ENCODE data around the gene FOXA3.
A peak's percentile ranks its signal among the peaks of the same experiment; 100 is the strongest.
"Not testable (repeated sequence)": the region's sequence is repeated elsewhere in the genome, so short reads cannot be mapped to it uniquely, and the experiment has no call there.

Gene FOXA3

DNA sequence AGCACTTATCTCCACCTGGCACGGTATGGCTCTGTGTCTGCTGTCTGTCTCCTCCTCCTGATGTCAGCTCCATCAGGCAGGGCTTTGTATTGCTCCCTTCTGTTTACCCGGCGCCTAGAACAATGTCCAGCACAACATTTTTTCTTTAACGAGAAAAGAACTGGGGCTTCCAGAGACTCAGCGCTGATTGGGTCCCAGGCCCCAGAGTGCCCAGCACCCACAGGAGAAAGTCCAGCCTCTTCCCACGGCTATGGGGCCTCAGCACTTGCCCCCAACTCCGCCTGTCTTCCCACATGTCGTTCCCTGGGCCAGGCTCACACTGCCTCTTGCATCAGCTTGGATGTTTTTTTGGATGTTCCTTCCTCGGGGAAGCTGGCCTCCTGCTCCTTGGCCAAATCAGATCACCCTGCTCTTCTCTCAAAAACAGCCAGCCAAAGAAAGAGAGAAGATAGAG is 31.4 kb downstream of the FOXA3 start:
- DNase-seq (ENCODE audit: low read depth), result no peak

DNA sequence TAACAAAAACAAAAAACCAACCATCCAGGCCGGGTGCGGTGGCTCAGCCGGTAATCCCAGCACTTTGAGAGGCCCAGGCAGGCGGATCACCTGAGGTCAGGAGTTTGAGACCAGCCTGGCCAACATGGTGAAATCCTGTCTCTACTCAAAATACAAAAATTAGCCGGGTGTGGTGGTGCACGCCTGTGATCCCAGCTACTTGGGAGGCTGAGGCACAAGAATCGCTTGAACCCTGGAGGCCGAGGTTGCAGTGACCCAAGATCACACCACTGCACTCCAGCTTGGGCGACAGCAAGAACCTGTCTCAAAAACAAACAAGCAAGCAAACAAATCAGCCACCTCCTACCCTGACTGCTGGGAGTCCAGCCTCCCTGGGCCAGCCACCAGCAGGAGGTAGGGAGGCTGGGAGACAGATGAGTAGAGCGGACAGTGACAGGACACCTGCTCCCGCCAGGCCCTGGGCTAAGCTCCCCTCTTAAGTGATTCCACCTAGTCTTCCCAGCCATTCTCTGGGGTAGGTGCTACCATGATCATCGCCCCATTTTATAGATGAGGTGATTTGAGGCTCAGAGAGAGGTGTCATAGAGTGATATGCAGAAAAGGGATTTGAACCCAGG is 32.0 kb downstream of the FOXA3 start:
- DNase-seq (ENCODE audit: low read depth), result not testable (repeated sequence)

DNA sequence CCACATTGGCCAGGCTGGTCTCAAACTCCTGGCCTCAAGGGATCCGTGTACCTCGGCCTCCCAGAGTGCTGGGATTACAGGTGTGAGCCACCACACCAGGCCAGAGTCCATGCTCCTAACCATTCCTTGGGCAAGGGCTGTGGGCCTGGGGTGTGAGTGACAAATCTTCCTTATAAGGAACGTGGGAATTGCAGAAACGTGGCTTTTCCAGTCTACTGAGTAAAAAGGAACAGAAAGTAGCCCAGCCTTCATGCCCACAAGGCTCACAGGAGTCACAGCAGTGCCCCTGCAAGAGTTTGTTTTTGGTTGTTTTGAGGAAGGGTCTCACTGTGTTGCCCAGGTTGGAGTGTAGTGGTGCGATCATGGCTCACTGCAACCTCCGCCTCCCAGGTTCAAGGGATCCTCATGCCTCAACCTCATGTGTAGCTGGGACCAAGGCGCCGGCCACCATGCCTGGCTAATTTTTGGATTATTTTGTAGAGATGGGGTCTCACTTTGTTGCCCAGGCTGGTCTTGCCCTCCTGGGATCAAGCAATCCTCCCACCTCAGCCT is 33.2 kb downstream of the FOXA3 start:
- DNase-seq (ENCODE audit: low read depth), result no peak

DNA sequence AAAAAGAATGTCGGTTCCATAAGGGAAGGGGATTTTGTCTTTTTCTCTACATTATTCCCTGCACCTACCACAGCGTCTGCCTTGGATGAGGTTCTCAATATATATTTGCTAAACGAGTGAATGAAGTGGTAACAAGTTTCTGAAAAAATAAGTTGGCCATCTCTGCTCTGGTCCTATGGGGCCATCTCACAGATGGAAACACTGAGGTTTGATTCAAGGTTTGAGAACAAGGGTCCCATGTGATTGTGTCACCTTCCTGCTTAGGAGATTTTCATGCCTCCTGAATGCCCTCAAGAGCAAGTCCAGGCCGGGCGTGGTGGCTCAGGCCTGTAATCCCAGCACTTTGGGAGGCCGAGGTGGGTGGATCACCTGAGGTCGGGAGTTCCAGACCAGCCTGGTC is 35.1 kb downstream of the FOXA3 start:
- DNase-seq (ENCODE audit: low read depth), result no peak

DNA sequence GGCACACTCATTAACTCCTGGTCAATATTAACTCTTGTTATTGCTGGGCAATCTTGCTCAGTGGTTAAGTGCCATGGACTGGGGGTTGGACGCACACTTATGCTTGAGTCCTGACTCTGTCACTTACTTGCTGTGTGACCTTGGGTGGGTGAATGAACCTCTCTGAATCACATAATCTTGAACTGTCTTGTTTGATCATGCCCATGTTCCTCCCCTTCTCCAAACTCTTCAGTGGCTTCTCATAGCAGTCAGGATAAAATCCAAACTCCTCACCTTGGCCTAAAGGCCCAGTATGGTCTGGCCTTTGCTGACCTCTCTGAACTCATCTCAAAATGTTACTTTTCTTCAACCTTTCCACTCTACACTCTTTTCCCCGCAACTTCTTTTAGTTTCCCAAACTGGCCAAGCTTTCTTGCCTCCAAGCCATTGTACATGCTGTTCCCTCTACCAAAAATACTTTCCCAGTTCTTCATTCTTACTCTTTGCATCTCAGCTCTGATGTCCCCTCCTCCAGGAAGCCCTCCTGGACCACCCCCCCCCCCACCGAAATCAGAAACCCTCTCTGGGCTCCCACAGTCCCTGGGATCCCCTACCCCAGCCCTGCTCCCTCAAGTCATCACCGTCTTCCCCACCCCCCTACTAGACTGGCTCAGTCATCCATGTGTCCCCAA is 35.9 kb downstream of the FOXA3 start:
- no peak for DNase-seq (ENCODE audit: low read depth)

DNA sequence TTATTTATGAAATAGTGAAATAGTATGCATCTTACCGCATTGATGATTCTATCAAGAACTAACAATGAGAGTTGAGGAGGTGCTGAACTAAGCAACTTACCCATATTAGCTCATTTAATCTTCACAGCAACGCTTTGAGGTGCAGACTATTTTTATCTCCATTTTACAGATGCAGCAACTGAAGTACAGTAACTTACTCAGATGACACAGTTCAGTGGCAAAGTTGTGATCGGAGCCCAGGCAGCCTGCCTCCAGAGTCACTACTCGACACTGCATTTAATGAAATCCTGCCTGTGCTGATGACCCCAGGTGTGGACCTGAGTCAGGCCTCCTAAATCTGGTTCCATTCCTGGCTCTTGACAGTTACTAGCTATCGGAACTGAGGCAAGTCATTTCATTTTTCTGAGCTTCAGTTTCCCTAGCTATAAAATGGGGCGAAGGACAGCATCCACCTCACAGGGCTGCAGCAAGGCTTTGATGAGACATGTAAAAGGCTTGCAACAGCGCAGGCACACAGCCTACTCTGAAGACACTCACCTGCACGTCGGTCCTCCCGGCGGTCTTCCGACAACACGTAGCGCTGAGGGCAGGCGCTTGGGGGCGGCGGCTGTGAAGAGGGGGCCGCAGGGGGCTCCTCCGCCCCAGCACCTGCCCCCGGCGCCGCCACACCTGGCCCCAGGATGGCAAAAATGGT is 36.8 kb downstream of the FOXA3 start:
- DNase-seq (ENCODE audit: low read depth), result no peak

DNA sequence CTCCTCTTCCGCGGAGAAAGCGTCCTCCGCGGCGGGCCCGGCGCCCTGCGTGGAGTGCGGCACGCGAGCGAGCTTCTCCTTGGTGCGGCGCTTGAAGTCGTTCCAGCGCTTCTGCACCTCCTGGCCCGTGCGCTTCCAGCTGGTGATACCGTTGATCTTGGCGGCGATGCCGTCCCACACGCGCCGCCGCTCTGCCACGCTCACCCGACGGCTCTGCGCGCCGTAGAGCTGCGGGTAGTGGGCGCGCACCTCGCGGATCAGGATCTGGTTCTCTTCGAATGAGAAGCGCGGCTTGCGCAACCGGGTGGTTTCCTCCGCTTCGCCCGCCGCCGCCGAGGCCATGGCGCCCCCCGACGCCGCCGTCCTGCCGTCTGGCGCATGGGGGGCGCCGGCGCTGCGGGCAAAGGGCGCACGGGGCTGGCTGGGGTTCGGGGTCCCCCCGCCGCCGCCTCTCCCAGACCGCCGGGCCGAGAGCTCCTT is 37.3 kb downstream of the FOXA3 start:
- no peak for DNase-seq (ENCODE audit: low read depth)

DNA sequence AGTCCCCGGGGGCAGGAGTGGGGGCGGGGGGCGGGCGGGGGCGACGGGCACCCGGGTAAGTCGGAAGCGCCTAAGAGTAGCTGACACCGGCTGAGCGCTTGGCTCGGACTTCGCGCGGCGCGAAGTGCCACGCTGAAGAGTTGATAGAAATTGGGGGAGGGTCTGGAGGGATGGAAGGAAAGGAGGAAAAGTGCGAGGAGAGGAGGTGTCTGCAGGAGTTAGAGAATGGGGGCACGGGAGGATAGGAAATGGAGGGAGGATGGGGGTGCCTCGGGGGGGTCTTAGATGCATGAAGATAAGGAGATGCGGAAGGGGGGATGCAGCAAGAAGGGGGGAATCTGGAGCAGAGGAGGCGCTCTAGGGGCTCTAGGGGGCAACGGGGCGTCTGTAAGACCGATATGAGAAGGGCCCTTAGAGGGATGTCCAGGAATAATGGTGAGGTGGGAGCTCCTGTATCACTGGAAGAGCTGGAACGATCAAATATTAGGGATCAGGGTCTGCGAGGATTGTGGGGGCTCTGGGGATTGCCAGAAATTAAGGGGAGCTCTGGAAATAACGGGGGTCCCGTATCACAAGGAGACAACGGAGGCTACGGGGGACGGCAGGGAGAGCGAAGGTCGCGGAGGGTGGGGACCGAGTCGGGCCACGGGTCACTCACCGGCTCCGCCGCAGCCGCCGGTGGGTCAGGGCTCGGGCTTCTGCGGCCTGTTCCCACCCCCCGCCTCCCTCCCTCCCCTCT is 38.0 kb downstream of the FOXA3 start, which contains the start of gene MYPOP:
Gene MYPOP (minus strand): TSS at position 702 of the 739 bp plus-strand sequence. CDS start 840 bp downstream, outside the sequence.
- no peak for DNase-seq (ENCODE audit: low read depth)

DNA sequence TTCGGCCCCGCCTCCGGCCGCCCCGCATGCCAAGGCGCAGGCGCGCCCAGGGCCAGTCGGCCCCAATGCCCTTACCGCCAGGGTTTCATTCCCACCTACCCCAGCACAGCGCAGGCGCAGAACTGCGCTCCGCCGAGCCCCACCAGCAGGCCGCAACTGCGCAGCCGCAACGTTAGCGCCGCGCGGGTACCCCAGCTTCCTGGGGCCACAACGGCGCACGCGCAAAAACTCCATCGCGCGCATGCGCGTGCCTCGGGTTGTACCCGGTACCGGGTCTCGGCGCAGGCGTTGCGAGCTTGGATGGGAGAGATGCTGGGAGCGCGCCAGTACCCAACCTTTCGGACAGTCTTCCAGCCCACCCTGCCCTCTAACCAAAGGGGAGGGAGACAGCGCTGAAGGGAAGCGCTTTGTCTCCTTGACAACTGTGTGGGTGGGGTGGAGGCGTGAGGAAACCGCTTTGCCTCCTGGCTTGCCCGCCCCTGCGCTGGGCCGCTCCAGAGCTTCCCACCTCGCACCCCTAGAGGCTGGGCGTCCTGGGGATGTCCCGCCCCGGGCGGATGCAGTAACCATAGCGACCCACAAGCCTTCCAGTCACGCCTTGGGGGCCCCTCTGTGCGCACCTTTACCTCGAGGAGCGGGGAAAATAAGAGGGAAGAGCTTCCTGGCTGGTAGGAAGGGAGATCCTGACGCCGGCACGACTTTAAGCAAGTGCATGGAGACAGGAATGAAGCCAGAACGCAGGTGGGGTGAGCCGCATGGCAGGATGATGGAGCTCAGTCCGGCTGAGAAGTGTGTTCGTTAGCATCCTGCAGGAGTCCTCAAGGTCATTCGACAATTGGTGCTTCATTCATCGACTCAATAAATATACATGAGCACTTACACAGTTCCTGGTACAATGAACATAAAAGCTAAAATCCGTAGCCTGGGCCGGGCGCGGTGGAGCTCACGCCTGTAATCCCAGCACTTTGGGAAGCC is 38.8 kb downstream of the FOXA3 start:
- DNase-seq (ENCODE audit: low read depth), result peak; percentile 99

DNA sequence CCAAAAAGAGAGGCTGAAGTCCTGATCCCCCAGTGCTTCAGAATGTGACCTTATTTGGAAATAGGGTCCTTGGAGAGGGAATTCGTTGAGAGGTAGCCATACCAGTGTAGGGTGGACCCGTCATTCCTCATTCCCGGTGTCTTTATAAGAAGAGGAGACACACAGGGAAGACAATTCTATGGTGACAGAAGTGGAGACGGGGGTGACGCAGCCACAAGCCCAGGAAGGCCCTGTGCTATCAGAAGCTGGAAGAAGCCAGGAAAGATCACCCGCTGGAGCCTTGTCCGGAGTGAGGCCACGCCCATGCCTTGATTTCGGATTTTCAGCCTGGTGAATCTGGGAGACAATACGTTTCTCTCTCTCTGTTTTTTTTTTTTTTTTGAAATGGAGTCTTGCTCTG is 40.9 kb downstream of the FOXA3 start:
- DNase-seq (ENCODE audit: low read depth), result no peak

DNA sequence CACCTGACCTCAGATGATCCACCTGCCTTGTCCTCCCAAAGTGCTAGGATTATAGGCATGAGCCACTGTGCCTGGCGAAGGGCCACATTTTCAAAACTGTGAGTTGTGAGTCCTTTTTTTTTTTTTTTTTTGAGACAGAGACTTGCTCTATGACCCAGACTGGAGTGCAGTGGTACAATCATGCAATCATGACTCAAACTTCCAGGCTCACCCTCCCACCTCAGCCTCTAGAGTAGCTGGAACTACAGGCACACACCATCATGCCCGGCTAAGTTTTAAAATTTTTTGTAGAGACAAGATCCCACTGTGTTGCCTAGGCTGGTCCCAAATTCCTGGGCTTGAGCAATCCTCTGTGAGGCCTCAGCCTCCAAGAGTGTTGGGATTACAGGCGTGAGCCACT is 42.1 kb downstream of the FOXA3 start:
- DNase-seq (ENCODE audit: low read depth), result no peak

DNA sequence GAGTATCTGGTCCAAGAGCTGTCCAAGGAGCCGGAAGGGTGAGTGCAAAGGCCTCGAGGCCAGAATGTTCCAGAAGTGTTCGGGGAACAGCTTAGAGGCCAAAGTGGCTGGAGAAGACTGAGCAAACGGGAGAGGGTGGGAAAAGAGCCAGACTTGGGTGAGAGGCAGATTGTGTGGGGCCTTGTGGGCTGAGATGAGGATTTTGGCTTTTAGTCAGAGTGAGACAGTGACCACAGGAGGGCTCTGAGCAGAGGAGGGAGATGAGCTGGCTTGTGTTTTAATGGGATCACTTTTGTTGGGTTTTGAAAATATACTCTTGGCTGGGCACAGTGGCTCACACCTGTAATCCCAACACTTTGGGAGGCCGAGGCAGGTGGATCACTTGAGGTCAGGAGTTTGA is 44.8 kb downstream of the FOXA3 start:
- no peak for DNase-seq (ENCODE audit: low read depth)

DNA sequence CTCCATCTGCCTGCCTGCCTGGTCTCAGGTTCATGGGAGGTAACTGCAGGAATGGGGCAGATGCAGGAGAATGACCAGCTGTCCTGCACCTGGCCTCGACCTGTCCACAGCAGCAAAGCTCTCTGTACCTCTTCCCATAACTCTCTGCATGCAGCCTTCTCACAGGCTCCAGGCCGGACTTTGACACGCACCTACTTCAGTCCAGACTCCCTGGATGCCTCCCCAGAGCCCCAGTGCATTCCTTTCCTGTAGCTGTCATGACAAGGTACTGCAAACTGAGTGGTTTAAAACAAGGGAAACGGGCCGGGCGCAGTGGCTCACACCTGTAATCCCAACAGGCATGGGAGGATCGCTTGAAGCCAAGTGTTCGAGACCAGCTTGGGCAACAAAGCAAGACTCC is 47.2 kb downstream of the FOXA3 start:
- DNase-seq (ENCODE audit: low read depth), result no peak

DNA sequence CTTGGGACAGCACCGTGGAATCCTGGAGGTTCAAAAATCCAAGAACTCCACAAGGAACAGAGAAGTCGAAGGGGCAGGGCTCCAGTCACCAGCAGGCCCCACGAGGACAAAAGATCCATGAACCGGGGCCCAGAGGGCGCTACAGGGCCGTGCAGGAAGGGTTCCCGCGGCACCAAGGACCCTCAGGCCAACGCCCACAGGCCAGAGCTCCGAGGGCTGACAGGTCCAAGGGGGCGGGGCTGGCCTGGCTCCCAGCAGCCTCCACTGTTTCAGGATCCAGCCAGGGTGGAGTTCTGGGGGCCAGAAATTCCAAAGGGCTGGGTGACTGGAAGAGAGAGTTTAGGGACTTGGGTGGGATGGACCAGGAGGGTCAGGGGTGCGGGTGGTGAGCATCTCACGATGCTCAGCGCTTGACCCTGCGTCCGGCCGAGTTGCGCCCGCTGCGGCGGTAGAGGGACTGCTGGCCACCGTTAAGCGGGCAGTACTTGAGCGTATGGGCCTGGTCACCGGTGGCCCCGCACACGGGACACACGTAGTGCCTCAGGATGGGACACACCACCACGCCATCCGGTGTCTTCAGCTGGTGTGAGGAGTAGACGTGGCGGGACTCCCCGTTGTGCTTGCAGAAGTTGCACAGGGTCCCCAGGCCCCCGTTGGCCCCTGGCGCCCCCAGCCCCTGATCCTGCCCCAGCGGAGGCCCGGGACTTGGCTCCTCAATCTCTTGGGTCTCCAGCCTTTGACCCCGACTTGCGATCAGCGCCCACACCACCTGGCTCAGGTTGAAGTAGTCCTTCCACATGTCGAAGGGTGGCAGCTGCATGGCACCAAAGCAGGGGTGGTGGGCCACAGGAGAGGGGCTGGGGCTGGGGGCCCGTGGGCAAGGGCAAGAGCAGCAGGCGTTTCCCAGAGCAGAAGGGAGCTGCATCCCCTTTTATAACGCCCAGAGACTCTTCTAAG is 50.0 kb downstream of the FOXA3 start, which contains the start of gene NANOS2:
Gene NANOS2 (minus strand): TSS at position 905 of the 957 bp plus-strand sequence. CDS start 85 bp downstream, at position 820.
- DNase-seq (ENCODE audit: low read depth), result no peak

DNA sequence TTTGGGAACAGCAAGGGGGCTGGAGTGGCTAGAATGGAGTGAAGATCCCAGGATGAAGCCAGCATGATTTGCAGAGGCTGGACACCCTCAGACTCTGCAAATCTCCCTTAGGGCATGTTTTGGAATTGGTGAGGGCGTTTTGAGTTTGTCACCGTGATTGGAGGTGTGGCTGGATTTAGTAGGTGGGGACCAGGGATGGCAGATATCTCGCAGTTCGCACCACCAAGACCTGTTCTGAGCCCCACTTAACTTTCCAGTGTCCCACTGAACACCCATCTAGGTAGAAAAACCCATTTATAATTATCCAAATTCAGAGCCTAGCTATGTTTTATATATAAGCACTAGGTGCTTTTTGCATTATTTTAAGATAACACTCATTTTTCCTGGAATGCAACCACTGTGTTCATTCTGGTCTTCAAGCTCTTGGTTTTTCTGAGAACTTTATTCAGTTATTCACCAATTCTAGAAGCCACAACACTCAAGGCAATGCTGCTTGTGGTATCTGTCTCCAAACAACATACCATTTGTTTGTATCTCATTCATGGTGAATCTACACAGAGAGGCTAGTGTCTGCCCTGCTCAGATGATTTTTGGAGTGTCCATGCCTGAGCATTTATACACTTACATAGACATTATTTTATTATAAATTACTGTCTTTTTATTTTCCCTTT is 53.4 kb downstream of the FOXA3 start:
- no peak for DNase-seq (ENCODE audit: low read depth)

DNA sequence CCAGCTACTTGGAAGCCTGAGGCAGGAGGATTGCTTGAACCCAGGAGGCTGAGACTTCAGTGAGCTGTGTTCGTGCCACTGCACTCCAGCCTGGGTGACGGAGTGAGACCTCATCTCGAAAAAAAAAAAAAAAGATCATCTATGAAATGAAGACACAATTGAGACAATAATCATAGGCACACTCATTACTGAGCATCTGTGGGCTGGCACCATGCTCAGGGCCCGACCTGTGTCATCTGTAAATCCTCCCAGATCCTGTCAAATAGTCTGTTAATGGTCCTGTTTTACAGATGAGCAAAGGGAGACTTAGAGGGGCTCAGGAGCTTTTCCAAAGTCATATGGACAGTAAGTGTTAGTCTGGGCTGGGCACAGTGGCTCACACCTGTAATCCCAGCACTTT is 54.6 kb downstream of the FOXA3 start:
- DNase-seq (ENCODE audit: low read depth), result no peak

DNA sequence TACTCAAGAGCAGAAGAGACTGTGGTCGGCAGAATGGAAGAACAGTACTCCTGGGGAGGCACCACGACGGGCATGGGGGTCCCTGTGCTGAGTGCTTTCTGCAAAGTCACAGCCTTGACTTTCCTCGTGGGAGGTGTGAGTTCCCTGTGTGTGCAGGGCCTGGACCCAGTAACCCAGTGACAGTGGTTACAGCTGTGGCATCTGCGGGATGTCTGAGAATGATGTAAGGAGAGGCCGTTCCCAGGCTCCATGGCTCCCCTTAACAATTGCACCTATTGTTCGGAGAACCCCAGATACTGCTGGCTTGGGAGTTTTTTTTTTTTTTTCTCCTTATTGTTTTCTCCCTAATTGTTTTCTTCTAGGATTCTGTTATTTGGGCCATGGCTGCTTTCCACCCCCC is 55.6 kb downstream of the FOXA3 start:
- DNase-seq (ENCODE audit: low read depth), result no peak

DNA sequence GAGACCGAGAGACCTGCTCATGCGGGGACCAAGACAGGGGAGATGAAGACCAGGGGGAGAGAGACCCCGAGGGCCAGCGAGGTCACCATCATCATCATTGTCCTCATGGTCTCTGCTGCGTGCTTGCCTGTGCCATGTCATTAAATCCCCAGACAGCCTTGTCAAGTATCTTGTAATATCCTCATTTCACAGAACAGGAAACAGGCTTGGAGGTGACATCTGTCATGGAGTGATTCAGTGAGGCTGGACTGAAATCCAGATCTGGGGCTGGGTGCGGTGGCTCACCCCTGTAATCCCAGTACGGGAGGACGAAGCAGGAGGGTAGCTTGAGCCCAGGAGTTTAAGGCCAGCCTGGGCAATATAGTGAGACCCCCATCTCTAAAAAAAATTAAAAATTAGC is 56.3 kb downstream of the FOXA3 start:
- no peak for DNase-seq (ENCODE audit: low read depth)

DNA sequence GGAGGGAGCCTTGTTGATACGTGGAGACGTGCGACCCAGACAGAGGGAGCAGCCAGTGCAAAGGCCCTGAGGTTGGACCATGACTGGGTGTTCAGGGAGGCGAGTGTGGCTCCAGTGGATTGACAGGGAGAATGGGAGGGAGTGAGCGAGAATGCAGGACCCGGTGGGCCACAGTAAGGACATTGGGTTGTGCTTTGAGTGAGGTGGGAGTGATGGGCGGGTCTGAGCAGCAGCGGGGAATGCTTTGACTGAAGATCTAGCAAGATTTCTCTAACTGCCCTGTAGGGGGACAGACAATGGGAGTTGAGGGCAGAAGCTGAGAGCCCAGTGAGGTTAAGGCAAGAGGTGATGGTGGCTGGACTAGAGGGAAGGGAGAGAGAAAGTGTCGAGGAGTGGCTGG is 58.2 kb downstream of the FOXA3 start:
- no peak for DNase-seq (ENCODE audit: low read depth)

Data from T follicular helper cell (primary cell).